Measurements from ENCODE around the gene ABHD17A. TPM values are rescaled to one million over a fixed set of nuclear protein-coding genes. Genes with fewer than 3 reads are reported as not detected.
A peak's percentile ranks its signal among the peaks of the same experiment; 100 is the strongest.

ABHD17A gene
- total and polyA plus RNA-seq, 9 of the 15 experiments (the other 6 are each of a cell fraction or from before 2014, with no cell fraction given) = 0.04 to 135 (median 21.8) TPM; not detected in 1

DNA sequence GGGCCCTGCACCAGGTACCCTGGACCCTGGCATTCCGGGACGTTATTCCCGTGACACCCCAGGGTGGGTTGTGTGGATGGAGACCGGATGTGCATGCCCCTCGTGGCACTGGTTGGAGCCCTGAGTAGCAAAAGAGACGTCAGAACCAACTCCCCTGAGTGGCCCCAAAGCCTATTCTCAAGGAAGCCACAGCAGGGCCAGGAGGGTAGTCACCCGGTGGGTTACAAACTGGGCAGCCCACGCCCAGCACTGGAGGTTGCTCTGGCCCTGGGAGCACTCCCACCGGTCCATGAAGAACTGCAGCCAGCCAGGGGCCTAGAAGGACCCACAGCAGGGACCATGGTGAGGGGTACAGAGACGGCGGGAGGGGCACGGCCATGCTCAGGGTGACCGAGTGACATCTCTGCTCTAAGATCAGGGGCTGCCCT lies 29.5 kb downstream of the ABHD17A start (continued):
- TF ChIP-seq, protein P1, sequence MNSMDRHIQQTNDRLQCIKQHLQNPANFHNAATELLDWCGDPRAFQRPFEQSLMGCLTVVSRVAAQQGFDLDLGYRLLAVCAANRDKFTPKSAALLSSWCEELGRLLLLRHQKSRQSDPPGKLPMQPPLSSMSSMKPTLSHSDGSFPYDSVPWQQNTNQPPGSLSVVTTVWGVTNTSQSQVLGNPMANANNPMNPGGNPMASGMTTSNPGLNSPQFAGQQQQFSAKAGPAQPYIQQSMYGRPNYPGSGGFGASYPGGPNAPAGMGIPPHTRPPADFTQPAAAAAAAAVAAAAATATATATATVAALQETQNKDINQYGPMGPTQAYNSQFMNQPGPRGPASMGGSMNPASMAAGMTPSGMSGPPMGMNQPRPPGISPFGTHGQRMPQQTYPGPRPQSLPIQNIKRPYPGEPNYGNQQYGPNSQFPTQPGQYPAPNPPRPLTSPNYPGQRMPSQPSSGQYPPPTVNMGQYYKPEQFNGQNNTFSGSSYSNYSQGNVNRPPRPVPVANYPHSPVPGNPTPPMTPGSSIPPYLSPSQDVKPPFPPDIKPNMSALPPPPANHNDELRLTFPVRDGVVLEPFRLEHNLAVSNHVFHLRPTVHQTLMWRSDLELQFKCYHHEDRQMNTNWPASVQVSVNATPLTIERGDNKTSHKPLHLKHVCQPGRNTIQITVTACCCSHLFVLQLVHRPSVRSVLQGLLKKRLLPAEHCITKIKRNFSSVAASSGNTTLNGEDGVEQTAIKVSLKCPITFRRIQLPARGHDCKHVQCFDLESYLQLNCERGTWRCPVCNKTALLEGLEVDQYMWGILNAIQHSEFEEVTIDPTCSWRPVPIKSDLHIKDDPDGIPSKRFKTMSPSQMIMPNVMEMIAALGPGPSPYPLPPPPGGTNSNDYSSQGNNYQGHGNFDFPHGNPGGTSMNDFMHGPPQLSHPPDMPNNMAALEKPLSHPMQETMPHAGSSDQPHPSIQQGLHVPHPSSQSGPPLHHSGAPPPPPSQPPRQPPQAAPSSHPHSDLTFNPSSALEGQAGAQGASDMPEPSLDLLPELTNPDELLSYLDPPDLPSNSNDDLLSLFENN (IDR thresholded peaks at IDR 0.05; ENCODE audit: low read depth in 2 of 2, low read length in 2 of 2) = no peak
- TF ChIP-seq BACH1 (tag; IDR thresholded peaks at IDR 0.05) (no peak), GATAD2B (IDR thresholded peaks at IDR 0.05; ENCODE audit: borderline replicate concordance) (no peak), STAT5B (CRISPR knock-in tag; IDR thresholded peaks at IDR 0.05) (no peak), NCOA2 (IDR thresholded peaks at IDR 0.05; ENCODE audit: partially characterized antibody in 2 of 2) (no peak), YY1 (IDR thresholded peaks at IDR 0.05; ENCODE audit: borderline replicate concordance in 1 of 3, control insufficient read depth in 1 of 3, extremely low read depth in 1 of 3, insufficient read depth in 3 of 3, insufficient read length in 1 of 3, insufficient replicate concordance in 2 of 3, low read depth in 1 of 3, low read length in 2 of 3) (no peak), FOXJ2 (tag; IDR thresholded peaks at IDR 0.05) (no peak), ZNF780A (CRISPR knock-in tag; IDR thresholded peaks at IDR 0.05) (no peak), NR4A1 (CRISPR knock-in tag; IDR thresholded peaks at IDR 0.05) (no peak), NR4A1 (tag; IDR thresholded peaks at IDR 0.05) (peak; percentile 55; the same call in 1 of the 2 replicates), DPF2 (IDR thresholded peaks at IDR 0.05) (no peak), EZH2 (IDR thresholded peaks at IDR 0.05; ENCODE audit: borderline replicate concordance, low read depth, low read length) (no peak), MYC (IDR thresholded peaks at IDR 0.05; ENCODE audit: low read depth, low read length) (peak; percentile 5; the same call in 1 of the 2 replicates), MYC (CRISPR knock-in tag; IDR thresholded peaks at IDR 0.05; ENCODE audit: borderline replicate concordance, low read depth) (peak; percentile 63; the same call in 1 of the 2 replicates), STAT5A (IDR thresholded peaks at IDR 0.05; ENCODE audit: borderline replicate concordance, low read length) (no peak), ZNF217 (CRISPR knock-in tag; IDR thresholded peaks at IDR 0.05) (no peak), KDM1A (IDR thresholded peaks at IDR 0.05) (no peak), TEAD1 (CRISPR knock-in tag; IDR thresholded peaks at IDR 0.05) (no peak), ZNF707 (CRISPR knock-in tag; conservative IDR thresholded peaks at IDR 0.05) (no peak)

Measured in K562 (cell line).